HG03469 (cell line): ENCODE data around the gene ATP6V1B1.

Source experiments
- ATAC-seq: cut with Tn5 transposase; IDR thresholded peaks from one replicate; pipeline ENCODE4 v1.9.1; 2021; ENCODE audit warnings: mild to moderate bottlenecking, moderate library complexity, moderate number of reproducible peaks; ENCODE audit not compliant: unreplicated experiment

Gene ATP6V1B1

GRCh38 chr2:70964596-70965386 lies 29.1 kb downstream of the ATP6V1B1 start:
- ATAC-seq, result no peak

- ATAC-seq, result no peak
Observed at GRCh38 chr2:70965506-70965905, 29.8 kb downstream of the ATP6V1B1 start.

- no peak for ATAC-seq
Observed at GRCh38 chr2:70966681-70967080, 31.0 kb downstream of the ATP6V1B1 start.

- no peak for ATAC-seq
Observed at GRCh38 chr2:70967189-70967588, 31.5 kb downstream of the ATP6V1B1 start.

GRCh38 chr2:70974592-70974991 lies 38.9 kb downstream of the ATP6V1B1 start:
- no peak for ATAC-seq

GRCh38 chr2:70975237-70975636 lies 39.5 kb downstream of the ATP6V1B1 start:
- no peak for ATAC-seq

GRCh38 chr2:70977605-70978205 lies 42.0 kb downstream of the ATP6V1B1 start:
- ATAC-seq, result no peak

- ATAC-seq, result no peak
Observed at GRCh38 chr2:70978341-70979179, 42.9 kb downstream of the ATP6V1B1 start, which contains the start of gene ANKRD53. ANKRD53 (plus strand) TSS chr2:70978630; CDS start chr2:70978646, 16 bp downstream.

GRCh38 chr2:70979180-70979488 lies 43.4 kb downstream of the ATP6V1B1 start:
- ATAC-seq, result no peak

GRCh38 chr2:70979626-70980025 lies 43.9 kb downstream of the ATP6V1B1 start:
- ATAC-seq, result no peak

- ATAC-seq, result no peak
Observed at GRCh38 chr2:70981421-70981820, 45.7 kb downstream of the ATP6V1B1 start.

- ATAC-seq, result no peak
Observed at GRCh38 chr2:70981866-70982810, 46.4 kb downstream of the ATP6V1B1 start.

- ATAC-seq, result no peak
Observed at GRCh38 chr2:70982971-70983370, 47.3 kb downstream of the ATP6V1B1 start.

- ATAC-seq, result no peak
Observed at GRCh38 chr2:70983506-70984227, 48.0 kb downstream of the ATP6V1B1 start.

- ATAC-seq, result no peak
Observed at GRCh38 chr2:70984228-70984575, 48.5 kb downstream of the ATP6V1B1 start.

GRCh38 chr2:70984576-70985282 lies 49.0 kb downstream of the ATP6V1B1 start:
- ATAC-seq, result peak; percentile 91

GRCh38 chr2:70985283-70985688 lies 49.6 kb downstream of the ATP6V1B1 start:
- no peak for ATAC-seq

GRCh38 chr2:70985956-70986355 lies 50.3 kb downstream of the ATP6V1B1 start:
- ATAC-seq, result no peak

GRCh38 chr2:70986499-70987189 lies 50.9 kb downstream of the ATP6V1B1 start:
- no peak for ATAC-seq
